ENCODE results near the gene YWHAG. TPM values are rescaled to one million over a fixed set of nuclear protein-coding genes. Genes with fewer than 3 reads are reported as not detected.
"Not testable (repeated sequence)": the region's sequence is repeated elsewhere in the genome, so short reads cannot be mapped to it uniquely, and the experiment has no call there.

YWHAG gene
- total RNA-seq, 2 experiments from 2014 or later = 95.3 to 96.9 TPM

DNA sequence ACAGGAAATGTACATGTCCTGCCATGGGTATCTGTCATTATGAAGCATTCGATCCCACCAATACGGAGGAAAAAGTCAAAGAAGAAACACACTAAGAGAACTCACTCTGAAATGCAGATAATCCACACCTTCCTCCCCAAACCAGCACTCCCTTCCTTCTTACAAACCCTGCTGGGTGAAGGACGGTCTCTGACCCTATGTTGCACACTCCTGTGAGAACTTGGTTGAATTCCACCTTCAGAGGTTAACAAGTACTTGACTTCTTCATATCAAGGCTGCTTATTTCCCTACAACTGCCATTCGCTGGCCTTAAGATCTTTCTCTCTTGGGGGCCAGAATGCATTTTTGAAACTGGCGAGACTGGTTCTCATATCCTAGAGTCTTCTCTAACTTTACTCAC, 16.6 kb downstream of the YWHAG start:
- no peak overlapping the region for H3K27ac Mint-ChIP-seq
- no peaks in the 10 kb centered on the region for H3K27me3 Mint-ChIP-seq (ENCODE audit: low read depth)
- H3K4me3 Mint-ChIP-seq = no peak overlapping the region

DNA sequence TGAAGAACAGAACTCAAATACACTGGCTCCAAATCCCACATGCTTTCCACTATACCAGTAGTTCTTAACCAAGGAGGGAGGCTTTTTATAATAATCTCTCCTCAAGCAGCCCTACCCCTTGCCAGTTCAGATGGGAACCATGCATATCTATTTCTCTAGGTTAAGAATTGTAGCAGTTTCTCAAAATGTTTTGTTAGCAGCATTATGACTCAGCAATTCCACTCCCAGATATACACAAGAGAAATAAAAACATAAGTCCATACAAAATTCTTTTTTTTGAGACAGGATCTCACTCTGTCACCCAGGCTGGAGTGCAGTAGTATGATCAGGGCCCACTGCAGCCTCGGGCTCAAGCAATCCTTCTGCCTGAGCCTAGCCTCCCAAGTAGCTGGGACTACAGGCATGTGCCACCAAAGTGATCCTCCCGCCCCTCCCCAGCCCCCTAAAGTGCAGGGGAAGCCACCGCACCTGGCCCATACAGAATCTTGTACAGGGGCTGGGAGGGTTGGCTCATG, 18.1 kb downstream of the YWHAG start:
- no peaks in the 10 kb centered on the region for H3K27me3 Mint-ChIP-seq (ENCODE audit: low read depth)
- no peaks in the 10 kb centered on the region for H3K9me3 Mint-ChIP-seq
- no peak overlapping the region for H3K4me3 Mint-ChIP-seq
- intact Hi-C loops (cut with micrococcal nuclease) = no loop called here
- peaks cover 77% of the 10 kb centered on the region for H3K4me1 Mint-ChIP-seq (ENCODE audit: low read depth)
- H3K27ac Mint-ChIP-seq = peak overlapping the region; percentile 61
- CTCF ChIA-PET = no interaction called here
- DNase-seq = no peak
- peaks cover 44% of the 10 kb centered on the region for H3K36me3 Mint-ChIP-seq (ENCODE audit: low read depth)

More for the DNA sequence above, 16.6 kb downstream of the YWHAG start:
- peaks cover 81% of the 10 kb centered on the region for H3K4me1 Mint-ChIP-seq (ENCODE audit: low read depth)
- DNase-seq = no peak
- H3K36me3 Mint-ChIP-seq (ENCODE audit: low read depth) = peaks cover 57% of the 10 kb centered on the region
- H3K9me3 Mint-ChIP-seq = no peaks in the 10 kb centered on the region
- CTCF ChIA-PET = no interaction called here
- intact Hi-C loops (cut with micrococcal nuclease) = loop anchor here (2.0 kb wide), 1 partner anchor 23 kb away; no protein-coding TSS in a partner anchor

DNA sequence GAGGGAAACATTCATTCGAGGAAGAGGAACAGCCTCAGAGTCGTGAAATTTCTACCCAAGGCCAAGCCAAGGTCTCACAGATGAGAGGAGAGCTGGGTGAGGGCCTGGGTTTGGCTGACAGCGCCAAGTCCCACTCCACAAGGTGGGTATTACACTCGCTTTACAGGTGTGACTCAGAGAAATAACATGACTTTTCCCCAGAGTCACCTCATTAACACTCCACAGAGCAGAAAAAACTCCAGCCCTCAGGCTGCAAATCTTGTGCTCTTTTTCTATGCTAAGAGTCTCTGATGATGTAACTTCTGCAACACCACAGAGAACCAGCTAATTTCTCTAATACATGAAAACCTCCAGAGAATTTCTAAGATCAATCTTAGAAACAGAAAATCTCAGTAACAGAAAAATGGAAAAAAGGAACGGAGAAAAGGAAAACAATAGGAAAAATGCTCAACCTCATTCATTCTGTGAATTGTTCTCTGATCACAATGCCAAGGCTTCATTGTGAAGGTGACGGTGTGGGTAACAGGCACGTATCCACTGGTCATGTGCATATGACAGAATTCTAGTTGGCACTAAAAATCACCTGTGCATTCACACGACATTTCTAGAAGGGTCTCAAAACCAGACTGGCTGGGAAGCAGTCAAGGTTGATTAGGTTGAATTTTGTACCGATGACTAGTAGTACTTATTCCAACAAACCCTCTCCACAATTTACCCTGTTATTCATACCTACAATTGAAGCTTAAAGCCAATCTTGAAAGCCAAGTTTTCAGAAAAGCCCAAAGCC, 20.3 kb downstream of the YWHAG start:
- H3K27me3 Mint-ChIP-seq (ENCODE audit: low read depth) = no peaks in the 10 kb centered on the region
- CTCF ChIA-PET = interaction anchor here (1.0 kb wide), 1 partner anchor 14 kb away, joined by 3 read pairs; no protein-coding TSS in a partner anchor
- H3K4me1 Mint-ChIP-seq (ENCODE audit: low read depth) = peaks cover 69% of the 10 kb centered on the region
- H3K9me3 Mint-ChIP-seq = no peaks in the 10 kb centered on the region
- H3K27ac Mint-ChIP-seq = no peak overlapping the region
- H3K4me3 Mint-ChIP-seq = no peak overlapping the region
- peaks cover 29% of the 10 kb centered on the region for H3K36me3 Mint-ChIP-seq (ENCODE audit: low read depth)
- DNase-seq = no peak
- intact Hi-C loops (cut with micrococcal nuclease) = no loop called here

DNA sequence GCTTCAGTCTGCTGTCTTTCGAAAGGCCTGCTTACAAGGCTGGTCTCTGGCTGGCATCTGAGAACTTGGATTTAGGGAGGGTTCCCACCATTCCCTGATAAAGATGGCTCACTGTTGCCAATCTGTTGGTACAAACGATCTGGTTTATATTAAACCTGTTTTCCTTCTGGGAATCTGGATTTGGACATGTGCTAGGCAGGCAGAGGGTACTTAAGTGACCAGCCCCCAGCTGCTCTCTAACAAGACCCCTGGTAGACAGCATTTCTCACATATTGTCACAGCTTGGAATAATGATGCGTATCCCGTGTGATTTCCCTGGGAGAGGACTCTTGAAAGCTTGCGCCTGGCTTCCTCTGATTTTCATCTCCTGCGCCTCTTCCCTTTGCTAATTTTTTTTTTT, 21.6 kb downstream of the YWHAG start:
- intact Hi-C loops (cut with micrococcal nuclease) = no loop called here
- Mint-ChIP-seq H3K9me3 (no peaks in the 10 kb centered on the region), H3K27ac (no peak overlapping the region), H3K27me3 (ENCODE audit: low read depth) (no peaks in the 10 kb centered on the region), H3K4me1 (ENCODE audit: low read depth) (peaks cover 61% of the 10 kb centered on the region), H3K36me3 (ENCODE audit: low read depth) (peaks cover 20% of the 10 kb centered on the region), H3K4me3 (no peak overlapping the region)
- DNase-seq = no peak
- CTCF ChIA-PET = interaction anchor here (0.8 kb wide), 1 partner anchor 23 kb away, joined by 3 read pairs; no protein-coding TSS in a partner anchor

DNA sequence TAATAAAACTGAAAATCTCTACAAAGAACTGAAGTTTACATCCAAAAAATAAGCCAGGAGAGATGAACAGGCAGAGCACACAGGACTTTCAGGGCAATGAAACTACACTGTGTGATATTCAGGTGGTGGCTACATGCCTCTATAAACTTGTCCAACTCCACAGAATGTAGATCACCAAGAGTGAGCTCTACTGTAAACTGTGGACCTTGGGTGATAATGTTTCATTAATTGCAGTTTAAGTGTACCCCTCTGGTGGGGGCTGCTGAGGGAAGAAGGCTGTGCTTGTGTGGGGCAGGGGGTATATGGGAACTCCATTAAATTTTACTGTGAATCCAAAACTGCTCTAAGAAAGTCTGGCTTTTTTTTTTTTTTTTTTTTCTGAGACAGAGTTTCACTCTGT, 22.7 kb downstream of the YWHAG start:
- H3K4me1 Mint-ChIP-seq (ENCODE audit: low read depth) = peaks cover 52% of the 10 kb centered on the region
- CTCF ChIA-PET = no interaction called here
- no peaks in the 10 kb centered on the region for H3K9me3 Mint-ChIP-seq
- intact Hi-C loops (cut with micrococcal nuclease) = no loop called here
- no peak overlapping the region for H3K27ac Mint-ChIP-seq
- DNase-seq = no peak
- H3K36me3 Mint-ChIP-seq (ENCODE audit: low read depth) = peaks cover 15% of the 10 kb centered on the region
- no peaks in the 10 kb centered on the region for H3K27me3 Mint-ChIP-seq (ENCODE audit: low read depth)
- H3K4me3 Mint-ChIP-seq = no peak overlapping the region

DNA sequence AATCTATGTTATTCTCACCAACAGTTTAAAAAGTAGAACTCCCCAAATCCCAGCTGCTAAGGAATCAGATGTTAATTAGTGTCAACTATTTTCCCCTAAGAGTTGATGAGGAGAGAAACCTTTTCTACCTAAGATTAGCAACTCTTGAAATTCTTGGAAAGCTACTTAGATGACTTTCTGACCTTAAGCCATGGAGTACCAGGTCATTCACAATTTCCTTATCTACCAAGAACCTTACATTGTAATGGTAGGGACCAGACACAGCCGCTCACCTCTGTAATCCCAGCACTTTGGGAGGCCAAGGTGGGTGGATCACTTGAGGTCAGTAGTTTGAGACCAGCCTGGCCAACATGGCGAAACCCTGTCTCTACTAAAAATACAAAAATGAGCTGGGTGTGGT, 23.4 kb downstream of the YWHAG start:
- H3K27ac Mint-ChIP-seq; CTCF ChIA-PET; H3K9me3 Mint-ChIP-seq; H3K27me3 Mint-ChIP-seq (ENCODE audit: low read depth); DNase-seq; intact Hi-C loops (cut with micrococcal nuclease); H3K4me3 Mint-ChIP-seq: not testable (repeated sequence)
- Mint-ChIP-seq H3K36me3 (ENCODE audit: low read depth) (peaks cover 13% of the 10 kb centered on the region), H3K4me1 (ENCODE audit: low read depth) (peaks cover 46% of the 10 kb centered on the region)

DNA sequence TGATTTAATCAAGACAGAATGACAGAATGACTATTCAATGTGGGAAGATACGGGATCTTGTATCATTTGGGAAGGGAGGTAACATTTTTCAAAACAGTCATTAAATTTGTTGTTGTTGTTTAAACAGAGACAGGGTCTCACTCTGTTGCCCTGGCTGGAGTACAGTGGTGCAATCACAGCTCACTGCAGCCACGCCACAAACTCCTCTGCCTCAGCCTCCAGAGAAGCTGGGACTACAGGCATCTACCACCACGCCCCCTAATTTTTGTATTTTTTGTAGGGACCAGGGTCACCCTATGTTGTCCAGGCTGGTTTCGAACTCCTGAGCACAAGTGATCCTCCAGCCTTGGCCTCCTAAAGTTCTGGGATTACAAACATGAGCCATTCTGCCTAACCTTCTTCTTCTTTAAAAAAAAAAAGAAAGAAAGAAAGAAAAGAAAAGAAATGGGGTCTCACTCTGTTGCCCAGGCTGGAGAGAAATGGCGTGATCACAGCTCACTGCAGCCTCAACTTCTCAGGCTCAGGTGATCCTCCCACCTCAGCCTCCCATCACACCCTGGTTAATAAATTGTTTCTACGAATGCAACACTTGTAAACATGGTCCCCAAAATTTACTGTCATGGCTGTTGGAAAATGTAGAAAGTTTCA, 24.3 kb downstream of the YWHAG start:
- intact Hi-C loops (cut with micrococcal nuclease) = no loop called here
- CTCF ChIA-PET = interaction anchor here (0.5 to 1.3 kb wide), 3 partner anchors 21 to 180 kb away, joined by 3 to 4 read pairs (median 3); no protein-coding TSS in a partner anchor
- Mint-ChIP-seq H3K4me1 (ENCODE audit: low read depth) (peaks cover 45% of the 10 kb centered on the region), H3K27me3 (ENCODE audit: low read depth) (no peaks in the 10 kb centered on the region), H3K27ac (no peak overlapping the region), H3K4me3 (no peak overlapping the region), H3K9me3 (no peaks in the 10 kb centered on the region), H3K36me3 (ENCODE audit: low read depth) (peaks cover 12% of the 10 kb centered on the region)
- no peak for DNase-seq

DNA sequence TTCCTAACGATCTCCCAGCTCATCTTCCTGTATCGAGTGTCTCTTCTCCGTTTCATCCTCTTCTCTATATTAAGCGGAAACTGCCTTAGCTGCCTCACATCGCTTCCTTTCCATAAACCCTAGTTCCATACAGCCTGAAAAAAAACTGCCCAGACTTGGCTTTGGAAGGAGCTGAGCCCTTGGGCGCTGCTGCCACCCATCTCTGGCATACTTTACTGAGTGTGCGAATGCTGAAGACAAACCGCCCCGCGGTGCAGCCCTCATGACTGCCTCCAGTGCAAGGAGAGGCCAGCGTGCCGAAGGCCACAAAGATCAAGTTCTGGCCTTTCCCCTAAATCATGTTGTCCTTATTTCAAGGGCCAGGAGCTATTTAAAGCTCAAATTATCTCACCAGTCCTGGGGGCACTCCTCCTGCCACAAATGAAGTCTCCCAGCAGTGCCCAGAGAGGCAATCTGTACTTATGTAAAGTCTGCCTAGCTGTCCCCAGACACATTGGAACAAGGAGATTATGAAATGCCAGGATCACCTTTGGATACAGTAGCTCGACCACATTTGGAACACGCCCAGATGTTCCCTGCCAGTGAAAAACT, 25.2 kb downstream of the YWHAG start:
- H3K4me3 Mint-ChIP-seq = no peak overlapping the region
- H3K27me3 Mint-ChIP-seq (ENCODE audit: low read depth) = no peaks in the 10 kb centered on the region
- H3K36me3 Mint-ChIP-seq (ENCODE audit: low read depth) = peaks cover 18% of the 10 kb centered on the region
- no peaks in the 10 kb centered on the region for H3K9me3 Mint-ChIP-seq
- H3K4me1 Mint-ChIP-seq (ENCODE audit: low read depth) = peaks cover 50% of the 10 kb centered on the region
- CTCF ChIA-PET = interaction anchor here (0.5 to 1.3 kb wide), 4 partner anchors 20 to 179 kb away, joined by 3 to 4 read pairs (median 4); no protein-coding TSS in a partner anchor
- no peak overlapping the region for H3K27ac Mint-ChIP-seq
- intact Hi-C loops (cut with micrococcal nuclease) = no loop called here
- no peak for DNase-seq

DNA sequence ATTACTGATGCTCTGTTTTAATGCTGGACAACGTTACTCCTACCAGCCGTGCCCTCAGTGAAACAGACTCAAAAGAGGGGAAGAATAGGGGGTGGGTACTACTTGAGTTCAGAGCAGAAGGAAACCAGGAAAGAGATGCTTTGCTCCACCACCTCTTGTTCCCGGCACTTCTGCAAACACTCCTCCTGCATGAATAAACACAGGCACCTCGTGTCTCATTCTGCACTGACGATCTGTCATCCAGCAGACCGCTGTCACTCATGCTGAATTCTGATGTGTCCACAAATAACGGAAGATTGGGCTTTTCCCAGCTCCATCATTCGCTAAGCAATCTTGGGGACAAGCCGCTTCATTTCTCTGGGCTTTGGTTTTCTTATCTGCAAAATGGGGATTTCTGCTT, 26.7 kb downstream of the YWHAG start:
- H3K36me3 Mint-ChIP-seq (ENCODE audit: low read depth) = peaks cover 25% of the 10 kb centered on the region
- H3K4me1 Mint-ChIP-seq (ENCODE audit: low read depth) = peaks cover 46% of the 10 kb centered on the region
- H3K27ac Mint-ChIP-seq = no peak overlapping the region
- intact Hi-C loops (cut with micrococcal nuclease) = no loop called here
- no peak overlapping the region for H3K4me3 Mint-ChIP-seq
- DNase-seq = no peak
- no peaks in the 10 kb centered on the region for H3K9me3 Mint-ChIP-seq
- H3K27me3 Mint-ChIP-seq (ENCODE audit: low read depth) = no peaks in the 10 kb centered on the region
- CTCF ChIA-PET = interaction anchor here (0.6 kb wide), 1 partner anchor 206 kb away, joined by 6 read pairs; no protein-coding TSS in a partner anchor

DNA sequence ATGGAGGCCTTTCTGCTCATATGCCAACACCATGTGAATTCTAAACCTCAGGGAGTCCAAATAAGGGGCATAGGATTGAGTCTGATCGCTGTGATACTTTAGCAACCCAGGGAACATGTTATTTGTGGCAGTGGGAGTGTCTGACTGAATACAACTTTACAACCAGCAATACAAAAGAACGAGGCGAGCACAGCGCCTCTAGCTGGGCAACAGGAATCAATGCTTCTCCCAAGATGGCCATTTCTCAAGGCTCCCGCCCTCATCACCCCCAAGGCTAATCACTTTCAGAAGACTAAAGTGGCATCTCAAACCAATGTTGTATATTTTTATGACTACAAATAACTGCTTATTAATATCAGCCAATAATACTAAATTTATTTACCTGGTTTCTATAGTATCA, 28.1 kb downstream of the YWHAG start:
- Mint-ChIP-seq H3K4me1 (ENCODE audit: low read depth) (peaks cover 40% of the 10 kb centered on the region), H3K27ac (no peak overlapping the region), H3K9me3 (no peaks in the 10 kb centered on the region), H3K36me3 (ENCODE audit: low read depth) (peaks cover 31% of the 10 kb centered on the region), H3K4me3 (no peak overlapping the region), H3K27me3 (ENCODE audit: low read depth) (no peaks in the 10 kb centered on the region)
- CTCF ChIA-PET = no interaction called here
- no peak for DNase-seq
- intact Hi-C loops (cut with micrococcal nuclease) = no loop called here

DNA sequence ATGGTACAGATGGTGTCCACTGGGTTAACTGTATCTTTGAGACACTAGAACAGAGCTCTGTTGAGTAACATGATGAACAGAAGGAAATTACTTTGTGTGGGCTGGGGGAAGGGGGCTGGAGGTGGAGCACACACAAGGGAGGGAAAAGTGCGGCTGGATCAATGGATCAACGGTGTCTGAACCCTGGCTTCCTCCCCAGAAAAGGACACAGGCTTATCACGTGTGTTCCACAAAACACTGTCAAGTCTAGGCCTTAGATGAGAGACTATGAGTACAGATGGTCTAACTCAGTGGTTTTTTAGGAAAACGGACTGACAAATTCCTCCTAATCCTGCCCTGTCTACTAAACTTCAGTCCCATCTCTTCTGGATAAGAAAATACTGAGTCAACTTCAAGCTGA, 28.5 kb downstream of the YWHAG start:
- no peak for DNase-seq
- Mint-ChIP-seq H3K4me3 (no peak overlapping the region), H3K27me3 (ENCODE audit: low read depth) (no peaks in the 10 kb centered on the region), H3K36me3 (ENCODE audit: low read depth) (peaks cover 31% of the 10 kb centered on the region), H3K9me3 (no peaks in the 10 kb centered on the region), H3K4me1 (ENCODE audit: low read depth) (peaks cover 38% of the 10 kb centered on the region), H3K27ac (no peak overlapping the region)
- CTCF ChIA-PET = no interaction called here
- intact Hi-C loops (cut with micrococcal nuclease) = no loop called here

DNA sequence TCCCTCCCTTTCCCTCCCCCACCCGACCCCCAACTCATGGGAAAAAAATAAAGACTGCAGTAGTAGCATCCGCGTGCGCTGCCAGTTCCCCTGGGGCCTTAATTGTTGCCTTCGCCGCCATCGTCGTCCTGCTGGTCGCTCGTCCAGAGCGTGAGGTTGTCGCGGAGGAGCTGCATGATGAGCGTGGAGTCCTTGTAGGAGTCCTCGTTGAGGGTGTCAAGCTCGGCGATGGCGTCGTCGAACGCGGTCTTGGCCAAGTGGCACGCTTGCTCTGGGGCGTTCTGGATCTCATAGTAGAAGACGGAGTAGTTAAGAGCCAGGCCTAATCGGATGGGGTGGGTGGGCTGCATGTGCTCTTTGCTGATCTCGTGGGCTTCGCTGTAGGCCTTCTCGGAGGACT, 29.3 kb downstream of the YWHAG start:
- Mint-ChIP-seq H3K36me3 (ENCODE audit: low read depth) (peaks cover 33% of the 10 kb centered on the region), H3K27me3 (ENCODE audit: low read depth) (no peaks in the 10 kb centered on the region), H3K9me3 (no peaks in the 10 kb centered on the region), H3K4me3 (no peak overlapping the region), H3K4me1 (ENCODE audit: low read depth) (peaks cover 37% of the 10 kb centered on the region), H3K27ac (peak overlapping the region; percentile 3)
- no peak for DNase-seq
- intact Hi-C loops (cut with micrococcal nuclease) = no loop called here
- CTCF ChIA-PET = no interaction called here
